Middle frontal gyrus (tissue), 1 donor: ENCODE results near the gene USP49.
"Not testable (repeated sequence)": the region's sequence is repeated elsewhere in the genome, so short reads cannot be mapped to it uniquely, and the experiment has no call there.

Experiments
- DNase-seq: peaks from one replicate; pipeline ENCODE4 v3.0.0-alpha.2; 2015; ENCODE audit warnings: low spot score; ENCODE audit errors: extremely low spot score

The USP49 gene

DNA sequence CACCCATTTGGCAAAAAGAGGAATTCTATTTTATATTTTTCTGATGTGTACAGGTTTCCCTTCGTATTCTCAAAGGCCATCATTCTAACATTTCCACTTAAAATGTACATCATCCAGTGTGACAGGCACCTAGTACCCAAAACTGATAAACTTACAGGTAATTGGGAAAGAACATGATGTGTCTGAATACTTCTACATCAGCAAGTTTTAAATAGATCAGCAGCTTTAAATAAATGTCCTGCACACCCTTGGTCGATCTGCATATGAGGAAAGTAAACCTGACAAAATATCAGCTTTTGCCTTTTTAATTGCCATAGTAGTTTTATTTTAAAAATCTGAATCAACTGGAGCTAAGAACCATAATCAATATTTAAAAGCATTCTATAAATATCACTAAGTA is 81.2 kb downstream of the USP49 start:
- DNase-seq = no peak

DNA sequence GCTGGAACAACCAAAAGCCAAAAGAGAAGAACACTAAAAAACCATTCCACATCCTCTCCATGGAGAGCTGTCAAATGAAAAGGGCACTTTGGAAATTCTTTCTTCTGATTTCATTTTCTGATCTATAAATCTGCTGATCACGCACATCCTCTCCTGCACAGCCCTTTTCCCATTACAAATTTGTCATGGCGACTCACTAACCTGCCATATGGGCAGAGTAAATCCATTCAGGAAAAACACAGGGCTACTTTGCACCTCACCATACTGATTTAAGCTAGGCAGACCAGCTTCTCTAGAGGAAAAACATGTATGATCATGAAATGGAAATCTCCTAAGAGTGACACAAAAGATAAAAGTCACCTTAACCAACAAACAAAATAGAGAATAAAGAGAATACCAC is 81.7 kb downstream of the USP49 start:
- DNase-seq = no peak

DNA sequence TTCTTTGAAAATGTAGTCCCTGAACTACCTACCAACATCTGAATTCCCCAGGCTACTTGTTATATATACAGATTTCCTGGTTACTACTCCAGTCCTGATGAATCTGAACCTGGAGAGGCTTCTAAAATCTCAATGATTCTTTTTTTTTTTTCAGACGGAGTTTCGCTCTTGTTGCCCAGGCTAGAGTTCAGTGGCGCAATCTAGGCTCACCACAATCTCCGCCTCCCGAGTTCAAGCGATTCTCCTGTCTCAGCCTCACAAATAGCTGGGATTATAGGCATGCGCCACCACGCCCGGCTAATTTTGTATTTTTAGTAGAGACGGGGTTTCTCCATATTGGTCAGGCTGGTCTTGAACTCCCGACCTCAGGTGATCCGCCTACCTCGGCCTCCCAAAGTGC is 83.2 kb downstream of the USP49 start:
- DNase-seq = not testable (repeated sequence)

DNA sequence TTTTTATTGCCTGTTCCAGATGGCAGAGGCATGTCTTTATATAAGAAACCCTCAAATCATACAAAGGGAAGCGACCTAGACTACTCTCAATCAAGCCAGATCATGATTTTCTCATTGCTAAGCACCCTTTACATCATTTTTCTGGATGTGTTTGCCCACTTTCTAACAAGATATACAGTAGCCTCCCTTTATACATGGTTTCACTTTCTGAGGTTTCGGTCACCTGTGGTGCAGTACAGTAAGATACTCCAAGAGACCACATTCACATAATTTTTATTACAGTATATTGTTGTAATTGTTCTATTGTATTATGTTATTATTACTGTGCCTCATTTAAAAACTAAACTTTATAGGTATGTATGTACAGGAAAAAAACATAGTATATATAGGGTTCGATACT is 84.1 kb downstream of the USP49 start:
- no peak for DNase-seq

DNA sequence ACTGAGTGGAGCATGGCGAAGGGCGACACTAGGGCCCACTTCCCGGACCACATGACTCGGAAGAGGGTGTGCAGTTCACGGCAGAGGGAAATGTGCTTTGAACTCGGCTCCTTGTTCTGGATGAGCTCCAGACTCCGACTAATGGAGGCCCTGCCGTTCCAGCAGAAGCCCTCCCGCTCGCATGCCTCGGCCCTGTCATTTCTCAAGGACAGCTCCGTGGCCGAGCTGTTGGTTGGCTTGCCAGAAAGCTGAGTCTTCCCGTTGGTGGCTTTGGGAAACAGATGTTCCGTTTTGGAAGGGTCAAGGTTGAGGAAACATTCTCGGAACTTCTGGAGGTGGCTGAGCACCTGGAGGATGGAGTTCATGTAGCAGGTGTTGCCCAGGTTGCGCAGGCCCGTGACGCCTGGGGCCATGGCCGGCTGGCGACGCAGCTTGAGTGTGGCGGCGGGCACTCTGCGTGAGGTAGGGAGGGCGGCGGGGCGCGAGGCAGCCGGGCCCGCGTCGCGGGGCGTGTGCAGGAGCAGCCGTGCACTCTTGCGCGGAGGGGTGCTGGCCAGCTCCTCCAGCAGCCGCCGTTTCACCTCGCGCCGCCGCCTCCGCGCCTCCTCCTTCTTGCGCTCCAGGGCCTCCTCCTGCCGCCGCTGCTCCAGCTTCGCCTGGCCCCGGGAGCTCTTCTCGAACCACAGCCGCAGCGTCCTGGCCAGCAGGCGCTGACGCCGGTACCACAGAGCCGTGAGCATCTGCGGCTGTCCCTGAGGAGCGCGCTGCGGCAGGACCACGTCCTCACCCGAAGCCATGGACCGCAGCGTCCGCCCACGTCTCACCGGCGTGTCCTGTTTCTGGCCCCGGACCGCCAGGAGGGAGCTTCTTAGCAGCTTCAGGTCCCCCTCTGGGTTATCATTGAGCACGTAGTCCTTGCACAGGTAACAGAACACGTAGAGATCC is 89.1 kb downstream of the USP49 start:
- DNase-seq = no peak

DNA sequence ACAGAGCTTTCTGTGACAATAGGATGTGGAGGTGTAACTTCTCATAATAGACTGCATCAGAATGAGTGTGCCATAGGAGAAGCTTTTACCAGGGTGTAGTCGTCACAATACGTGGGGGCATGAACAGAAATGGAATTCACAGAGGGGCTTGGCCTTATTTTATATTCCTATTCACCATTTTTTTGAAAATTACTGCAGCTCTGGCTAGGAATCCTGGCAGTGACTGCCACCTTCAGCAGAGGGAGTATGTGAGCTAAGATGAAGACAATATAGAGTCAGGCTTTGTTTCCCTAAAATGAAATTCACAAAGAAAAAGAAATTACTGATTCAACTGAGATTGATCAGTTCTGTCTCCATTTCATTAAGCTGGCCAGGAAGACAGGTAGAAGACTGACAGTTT is 93.8 kb downstream of the USP49 start:
- no peak for DNase-seq

DNA sequence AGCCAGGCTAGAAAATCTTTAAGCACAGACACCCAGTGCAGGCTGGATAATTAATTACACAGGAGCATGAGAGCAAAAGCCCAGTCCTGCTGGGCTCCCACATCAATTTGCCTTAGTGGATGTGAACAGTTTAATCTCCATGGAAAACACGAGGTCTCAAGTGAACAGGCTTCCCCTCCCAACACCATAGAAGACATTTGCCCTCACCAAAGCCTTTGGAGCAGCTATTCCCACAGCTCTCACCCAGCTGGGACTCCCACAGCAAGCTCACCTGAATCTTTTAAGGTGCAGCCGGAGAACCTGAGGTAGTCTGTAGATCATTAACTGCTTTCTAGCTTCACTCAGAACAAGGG is 95.6 kb downstream of the USP49 start:
- no peak for DNase-seq

DNA sequence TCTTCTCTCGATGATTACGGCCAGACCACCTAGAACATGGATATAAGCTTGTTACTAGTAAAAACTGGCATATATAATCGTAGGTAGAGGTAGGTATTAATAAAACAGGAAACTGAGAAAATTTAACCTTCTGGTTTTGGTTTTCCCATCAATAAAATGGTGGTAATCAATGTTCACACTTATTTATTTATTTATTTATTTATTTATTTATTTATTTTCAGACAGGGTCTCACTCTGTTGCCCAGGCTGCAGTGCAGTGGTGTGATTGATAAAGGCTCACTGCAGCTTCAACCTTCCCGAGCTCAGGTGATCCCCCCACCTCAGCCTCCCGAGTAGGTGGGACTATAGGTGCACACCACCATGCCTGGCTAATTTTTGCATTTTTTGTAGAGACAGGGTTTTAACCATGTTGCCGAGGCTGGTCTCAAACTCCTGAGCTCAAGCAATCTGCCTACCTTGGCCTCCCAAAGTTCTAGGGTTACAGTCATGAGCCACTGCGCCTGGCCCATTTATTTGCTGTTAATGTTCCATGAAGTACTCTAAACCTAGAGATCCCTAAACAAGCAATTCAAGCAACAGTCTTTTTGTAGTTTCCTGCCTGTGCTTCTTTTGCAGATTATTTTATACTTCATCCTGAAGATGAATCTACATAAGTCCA is 96.1 kb downstream of the USP49 start:
- DNase-seq = no peak

DNA sequence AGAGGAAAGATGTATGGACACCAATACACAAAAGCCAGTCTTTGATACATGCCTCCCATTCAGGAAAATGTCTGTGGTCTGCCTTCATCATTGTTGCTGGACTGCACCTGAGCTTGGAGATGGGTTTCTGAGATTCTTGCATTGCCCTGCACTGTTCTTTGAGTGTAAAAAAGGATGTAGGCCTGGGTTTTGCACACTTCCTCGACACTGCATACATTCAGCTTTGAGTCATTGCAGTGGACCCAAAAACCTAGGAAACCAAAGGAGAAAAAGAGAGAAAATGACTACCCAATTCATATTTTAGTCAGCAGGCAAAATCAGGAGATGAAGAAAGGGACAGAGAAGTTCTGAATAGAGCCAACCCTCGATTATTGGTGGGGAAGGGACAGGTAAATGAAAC is 98.7 kb downstream of the USP49 start:
- DNase-seq = no peak

DNA sequence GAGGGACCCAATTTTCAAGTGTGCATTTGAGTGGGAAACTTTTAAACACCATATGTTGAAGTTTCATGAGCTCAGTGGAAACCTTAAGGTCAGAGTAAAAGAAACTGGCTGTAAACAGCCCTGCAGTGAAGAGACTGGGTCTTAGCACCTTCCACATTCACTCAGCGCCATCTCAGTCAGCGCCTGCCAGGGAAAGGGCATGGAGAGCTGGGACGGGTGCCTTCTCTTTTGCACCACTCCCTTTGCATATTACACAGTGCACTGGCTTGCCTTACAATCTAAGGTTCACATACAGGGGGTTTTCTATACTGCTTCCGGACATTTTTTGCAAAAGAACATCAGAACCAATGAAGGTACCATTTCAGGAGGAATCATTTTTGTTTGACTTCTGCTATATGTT is 103.2 kb downstream of the USP49 start:
- DNase-seq = no peak

DNA sequence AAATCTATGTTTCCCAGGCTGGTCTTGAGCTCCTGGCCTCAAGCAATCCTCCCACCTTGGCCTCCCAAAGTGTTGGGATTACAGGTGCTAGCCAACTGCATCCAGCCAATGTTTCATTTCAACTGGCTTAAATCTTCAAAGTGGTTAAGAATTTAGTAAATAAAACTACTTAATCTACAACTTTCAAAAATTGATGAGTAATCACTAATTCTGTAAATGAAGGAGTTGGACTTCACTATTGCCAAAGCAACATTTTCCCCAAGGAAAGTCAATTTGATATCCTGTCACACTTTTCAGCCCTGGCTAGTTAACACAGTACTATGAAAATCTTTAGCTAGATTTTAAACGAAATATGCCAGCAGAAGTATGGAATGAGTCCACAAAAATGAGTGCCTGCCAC is 103.9 kb downstream of the USP49 start:
- no peak for DNase-seq

DNA sequence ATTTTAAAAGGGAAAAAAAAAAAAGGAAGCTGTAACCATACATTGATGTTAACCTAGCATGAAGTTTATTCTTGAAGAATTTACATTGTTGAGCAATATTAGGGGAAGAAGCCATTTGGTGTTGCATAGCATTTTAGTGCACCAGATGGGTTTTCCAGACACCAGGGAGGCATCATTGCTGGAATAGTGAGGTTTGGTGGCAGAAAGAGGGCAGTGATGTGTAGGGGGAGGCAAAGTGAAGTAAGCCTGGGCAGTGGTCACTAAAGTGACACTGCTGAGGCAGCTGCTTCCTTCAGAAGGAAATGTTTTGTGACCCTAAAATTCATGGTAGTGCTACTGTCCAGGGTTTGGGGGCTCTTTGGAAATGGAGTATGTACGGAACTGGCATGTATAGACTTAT is 105.1 kb downstream of the USP49 start:
- no peak for DNase-seq

DNA sequence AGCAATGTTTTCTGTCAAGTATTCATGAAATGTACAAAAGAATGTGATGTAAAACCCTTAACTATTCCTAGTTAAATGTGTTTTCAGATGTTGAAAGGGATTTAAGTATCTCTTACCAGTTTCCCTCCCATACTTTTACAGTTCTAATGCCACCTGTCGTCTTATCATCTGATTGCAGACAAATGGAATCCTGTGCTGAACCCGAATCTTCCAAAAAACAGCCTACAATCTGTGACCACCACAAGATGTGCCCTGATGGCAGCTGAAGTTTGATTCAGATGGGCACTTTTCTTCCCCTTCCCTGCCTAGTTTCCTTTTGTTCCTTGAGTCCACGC is 105.8 kb downstream of the USP49 start:
- DNase-seq = no peak

DNA sequence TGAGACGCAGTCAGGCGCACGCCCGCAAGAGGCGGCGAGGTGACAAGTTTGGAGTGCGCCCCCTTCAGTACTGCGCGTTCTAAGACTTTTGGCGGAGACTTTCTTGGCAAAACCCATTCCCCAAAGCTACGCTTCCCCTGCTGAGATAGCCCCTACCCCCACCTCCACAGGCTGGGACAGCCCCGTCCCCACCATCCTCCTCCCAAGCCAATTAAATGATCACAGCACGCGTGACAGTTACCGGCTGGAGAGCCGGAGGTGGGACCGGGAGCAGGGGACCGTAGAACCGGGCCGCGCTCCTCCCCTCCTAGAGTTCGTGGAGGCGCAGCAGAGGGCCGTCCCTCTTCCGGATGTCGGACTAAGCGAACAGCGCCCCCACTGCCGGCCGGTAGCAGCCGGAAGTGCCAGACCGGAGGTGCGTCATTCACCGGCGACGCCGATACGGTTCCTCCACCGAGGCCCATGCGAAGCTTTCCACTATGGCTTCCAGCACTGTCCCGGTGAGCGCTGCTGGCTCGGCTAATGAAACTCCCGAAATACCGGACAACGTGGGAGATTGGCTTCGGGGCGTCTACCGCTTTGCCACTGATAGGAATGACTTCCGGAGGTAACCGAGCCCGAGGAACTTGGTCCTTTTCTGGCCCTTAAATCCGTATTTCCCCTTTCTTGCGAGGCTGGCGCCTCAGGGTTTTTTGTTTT is 107.8 kb downstream of the USP49 start, which contains the start of gene TOMM6:
Gene TOMM6 (plus strand): TSS at position 476 of the 699 bp plus-strand sequence. CDS start 4 bp downstream, at position 480.
- DNase-seq = peak; percentile 89

DNA sequence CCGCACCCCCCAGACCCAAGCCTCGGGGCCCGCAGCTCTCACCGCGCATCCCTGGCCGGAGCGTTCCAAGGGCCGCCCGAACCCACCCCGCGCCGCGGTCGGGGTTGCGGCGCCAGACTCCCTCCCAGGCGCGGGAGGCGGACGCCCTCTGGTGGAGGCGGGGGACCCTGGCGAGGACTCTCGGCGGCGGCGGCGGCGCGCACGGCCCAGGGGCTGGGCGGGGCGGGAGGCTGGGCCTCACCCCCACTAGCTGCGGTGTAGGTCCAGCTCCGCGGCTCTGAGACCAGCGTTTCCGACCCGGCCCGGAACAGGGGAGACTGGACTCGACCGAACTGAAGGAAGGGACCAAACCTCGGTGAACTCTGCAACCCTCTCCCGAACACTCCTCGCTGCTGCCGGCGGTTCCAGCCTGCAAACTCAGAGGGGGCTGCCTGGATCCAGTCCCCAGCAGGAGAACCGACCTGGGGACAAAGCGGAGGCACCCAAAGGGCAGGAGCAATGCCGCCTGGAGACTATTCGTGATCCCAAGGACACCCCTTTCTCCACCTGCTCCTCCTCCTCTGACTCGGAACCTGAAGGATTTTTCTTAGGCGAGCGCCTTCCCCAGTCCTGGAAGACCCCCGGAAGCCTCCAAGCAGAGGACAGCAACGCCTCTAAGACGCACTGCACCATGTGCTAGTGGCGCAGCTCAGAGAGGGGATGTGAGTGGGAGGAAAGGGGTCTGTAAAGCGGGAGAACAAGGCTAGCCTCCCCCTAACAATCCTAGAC is 108.5 kb downstream of the USP49 start:
- peak; percentile 82 for DNase-seq

DNA sequence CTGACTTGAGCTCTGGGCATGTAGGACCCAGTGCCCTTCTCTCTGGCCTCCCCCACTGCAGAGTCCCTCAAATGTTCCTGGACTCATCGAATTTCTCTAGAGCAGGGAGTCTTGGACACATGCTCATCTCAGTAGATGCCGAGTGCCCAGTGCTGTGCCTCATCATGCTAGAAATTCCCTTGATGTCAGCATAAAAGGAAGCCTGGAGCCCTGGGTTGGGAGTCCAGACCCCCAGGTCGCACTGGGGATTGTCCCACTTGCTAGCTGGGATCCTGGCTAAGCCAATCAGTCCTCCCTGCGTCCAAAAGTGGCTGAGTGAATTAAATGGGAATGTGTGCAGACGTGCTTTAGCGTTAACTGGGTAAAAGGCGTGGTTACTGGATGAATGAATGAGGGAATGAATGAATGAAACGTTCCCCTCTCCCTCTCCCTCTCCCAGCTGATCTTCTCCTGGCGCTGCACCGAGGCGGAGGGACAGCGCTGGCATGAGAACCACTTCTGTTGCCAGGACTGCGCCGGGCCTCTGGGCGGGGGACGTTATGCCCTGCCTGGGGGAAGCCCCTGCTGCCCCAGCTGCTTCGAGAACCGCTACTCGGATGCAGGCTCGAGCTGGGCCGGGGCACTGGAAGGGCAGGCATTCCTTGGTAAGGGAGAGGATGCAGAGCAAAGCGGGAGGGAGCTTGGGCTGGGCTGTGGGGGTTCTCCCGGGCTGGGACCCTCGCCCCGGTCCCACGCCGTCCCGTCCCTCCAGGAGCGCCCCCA is 109.3 kb downstream of the USP49 start:
- DNase-seq = no peak

DNA sequence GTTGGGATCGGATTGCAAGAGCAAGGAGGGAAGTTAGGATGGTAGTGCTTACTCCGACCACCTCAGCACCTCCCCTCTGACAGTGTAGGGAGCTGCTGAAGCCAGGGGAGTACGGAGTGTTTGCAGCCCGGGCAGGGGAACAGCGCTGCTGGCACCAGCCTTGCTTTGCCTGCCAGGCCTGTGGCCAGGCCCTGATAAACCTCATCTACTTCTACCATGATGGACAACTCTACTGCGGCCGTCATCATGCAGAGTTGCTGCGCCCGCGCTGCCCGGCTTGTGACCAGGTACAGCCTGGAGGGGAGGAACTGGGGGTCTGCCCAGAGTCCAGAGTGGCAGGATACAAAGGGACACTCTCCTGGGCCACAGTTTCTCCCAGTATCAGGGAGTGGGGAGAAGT is 109.9 kb downstream of the USP49 start:
- no peak for DNase-seq

DNA sequence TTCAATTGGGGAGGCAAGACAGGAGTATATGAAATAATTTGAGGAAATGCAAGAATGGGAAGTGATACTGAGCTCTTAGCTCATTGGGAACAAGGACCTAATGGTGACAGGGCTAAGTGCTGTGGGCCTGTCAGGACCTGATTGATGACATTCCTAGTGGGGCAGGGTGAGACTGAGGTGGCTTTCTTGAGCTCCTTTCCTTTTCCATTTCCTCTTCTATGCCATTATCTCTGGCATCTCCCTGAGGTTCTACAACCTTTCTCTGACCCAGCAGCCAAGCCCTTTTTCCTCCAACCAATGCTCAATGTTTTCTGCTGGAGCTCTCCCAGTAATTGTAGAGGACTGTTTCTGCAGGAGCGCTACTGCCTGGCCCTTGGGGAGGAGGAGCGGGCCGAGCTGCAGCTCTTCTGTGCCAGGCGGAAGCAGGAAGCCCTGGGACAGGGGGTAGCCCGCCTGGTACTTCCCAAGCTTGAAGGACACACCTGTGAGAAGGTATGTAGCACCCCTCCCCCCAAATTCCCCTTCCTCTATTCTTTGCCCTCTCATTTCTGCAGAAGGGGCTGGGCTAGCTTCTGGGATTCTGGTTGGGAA is 110.5 kb downstream of the USP49 start:
- no peak for DNase-seq

DNA sequence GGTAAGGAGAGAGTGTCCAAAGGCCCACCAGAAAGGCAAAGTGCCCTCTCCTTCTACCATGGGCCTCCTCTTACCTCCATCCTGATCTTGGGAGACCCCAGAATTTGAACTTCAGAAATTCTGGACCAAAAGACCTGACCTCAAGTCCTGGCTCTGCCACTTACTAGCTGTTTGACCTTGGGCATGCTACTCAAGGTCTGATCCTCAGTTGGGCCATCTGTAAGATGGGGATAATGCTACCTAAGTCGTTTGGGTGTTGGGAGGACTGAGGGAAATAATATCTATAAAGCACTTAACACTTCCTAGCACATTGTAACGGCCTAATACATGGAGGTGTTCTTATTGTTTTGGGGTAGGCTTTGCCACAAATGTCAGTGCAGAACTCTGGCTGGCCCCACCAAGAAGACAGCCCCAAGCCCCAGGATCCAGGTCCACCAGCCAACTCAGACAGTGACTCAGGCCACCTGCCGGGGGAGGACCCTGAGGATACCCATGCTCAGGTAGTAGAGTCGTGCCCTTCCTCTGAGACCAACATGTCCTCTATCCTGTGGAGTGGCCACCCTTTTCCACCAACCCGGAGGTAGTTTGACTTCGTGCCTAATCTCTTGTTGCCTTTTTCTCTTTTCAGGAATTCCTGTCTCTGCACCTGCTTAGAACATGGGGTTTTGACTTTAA is 111.9 kb downstream of the USP49 start:
- DNase-seq = no peak

DNA sequence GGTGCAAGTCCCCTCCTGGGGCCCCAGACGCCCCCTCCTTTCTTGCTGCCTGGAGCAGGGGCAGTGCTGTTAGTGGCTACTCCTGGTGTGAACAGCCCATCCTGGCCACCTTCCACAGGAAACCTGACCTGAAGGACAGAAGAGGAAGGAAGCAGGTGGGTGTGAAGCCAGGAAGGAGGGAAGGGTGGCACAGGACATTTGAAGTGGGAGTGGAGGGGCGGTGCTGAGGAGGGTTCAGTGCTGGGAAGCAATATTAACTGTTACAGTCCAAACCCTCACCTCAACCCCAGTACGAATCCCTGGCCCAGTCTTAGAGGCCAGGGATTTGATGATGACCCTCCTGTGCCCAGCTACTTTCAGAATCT is 113.8 kb downstream of the USP49 start:
- no peak for DNase-seq
